ENCODE measurements around the gene SCARB1.

The SCARB1 gene

DNA sequence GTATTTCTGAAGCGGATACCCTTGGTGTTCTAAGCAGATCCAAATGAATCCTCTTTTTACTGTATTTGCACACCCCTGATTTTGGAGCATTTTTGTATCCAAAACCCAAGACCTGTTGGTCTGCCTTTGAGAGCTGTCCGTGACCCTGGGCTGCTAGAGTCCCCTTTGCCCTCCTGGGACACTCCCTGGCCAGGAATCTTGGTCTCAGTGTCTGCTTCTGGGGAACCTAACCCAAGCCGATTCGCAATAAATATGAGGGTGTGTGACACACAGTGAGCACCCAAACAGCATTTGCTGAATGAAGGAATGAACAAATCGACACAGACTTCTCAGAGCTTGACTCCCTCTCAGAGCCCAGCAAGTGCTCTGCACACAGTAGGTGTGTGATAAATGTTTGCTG is 92.9 kb downstream of the SCARB1 start:
- DNase-seq = no peak

DNA sequence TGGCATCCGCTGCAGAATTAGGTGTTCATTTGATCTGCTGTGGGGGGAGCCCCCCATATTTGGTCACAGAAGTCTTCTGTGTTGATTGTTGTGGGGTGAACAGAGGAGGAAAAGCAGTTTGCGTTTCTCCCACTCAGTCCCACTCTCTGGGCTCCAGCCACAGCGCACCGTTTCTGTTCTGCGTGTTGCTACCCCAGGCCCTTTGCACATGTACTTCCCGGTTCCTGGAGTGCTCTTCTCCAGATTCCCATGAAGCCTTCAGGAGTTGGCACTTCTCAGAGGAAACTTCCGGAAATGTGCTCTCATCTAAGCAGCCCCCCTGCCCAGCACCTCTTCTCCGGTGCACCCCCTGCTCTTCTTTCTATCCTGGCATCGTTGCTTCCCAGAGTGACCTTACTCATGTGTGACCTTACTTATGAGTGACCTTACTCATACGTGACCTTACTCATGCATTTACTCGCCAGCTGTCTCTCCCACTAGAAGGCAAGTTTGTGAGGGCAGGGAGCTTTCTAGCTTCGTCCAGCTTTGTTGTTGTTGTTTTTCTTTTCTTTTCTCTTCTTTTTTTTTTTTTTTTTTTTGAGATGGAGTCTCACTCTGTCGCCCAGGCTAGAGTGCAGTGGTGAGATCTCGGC is 93.7 kb downstream of the SCARB1 start:
- DNase-seq = no peak

DNA sequence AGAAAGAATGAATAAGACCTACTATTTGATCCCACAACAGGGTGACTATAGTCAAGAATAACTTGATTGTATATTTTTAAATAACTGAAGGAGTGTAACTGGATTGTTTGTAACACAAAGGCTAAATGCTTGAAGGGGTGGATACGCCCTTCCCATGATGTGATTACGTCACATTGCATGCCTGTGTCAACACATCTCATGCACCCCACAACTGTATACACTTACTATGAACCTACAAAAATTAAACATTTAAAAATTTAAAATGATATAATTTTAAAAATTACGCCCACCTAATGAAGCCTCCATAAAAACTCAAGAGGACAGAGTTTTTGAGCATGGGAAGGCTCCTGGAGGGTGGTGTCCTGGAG is 94.5 kb downstream of the SCARB1 start:
- DNase-seq = no peak

DNA sequence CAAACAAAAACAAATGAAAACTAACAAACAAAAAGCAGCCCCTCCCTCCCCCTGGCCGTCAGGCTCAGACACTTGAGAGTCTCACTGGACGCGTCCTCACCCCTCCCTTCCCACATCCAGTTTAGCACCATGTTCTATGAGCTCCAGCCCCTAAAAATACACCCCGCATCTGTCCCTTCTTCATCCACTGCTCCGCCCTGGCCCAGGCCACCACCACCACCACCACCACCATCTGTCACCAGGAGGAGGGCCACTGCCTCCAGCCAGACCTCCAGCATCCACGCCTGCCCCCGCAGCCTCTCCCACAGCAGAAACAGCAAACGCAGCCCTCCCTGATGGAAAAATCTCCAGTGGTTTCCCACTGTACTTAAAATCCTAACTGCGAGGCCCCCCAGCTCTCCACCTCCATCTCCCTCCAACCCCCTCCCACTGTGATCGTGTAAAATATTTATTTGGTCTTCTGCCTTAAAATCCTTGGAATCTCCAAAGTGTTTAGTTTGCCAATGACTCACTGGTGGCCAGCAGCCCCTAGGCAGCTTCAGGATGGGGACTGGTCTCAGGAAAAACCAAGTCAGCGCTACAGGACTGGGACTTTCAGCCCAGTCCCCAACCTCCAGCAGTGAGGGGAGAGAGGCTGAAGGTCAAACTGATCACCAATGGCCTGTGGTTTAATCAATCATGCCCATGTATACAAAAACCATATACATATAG is 95.1 kb downstream of the SCARB1 start:
- no peak for DNase-seq

DNA sequence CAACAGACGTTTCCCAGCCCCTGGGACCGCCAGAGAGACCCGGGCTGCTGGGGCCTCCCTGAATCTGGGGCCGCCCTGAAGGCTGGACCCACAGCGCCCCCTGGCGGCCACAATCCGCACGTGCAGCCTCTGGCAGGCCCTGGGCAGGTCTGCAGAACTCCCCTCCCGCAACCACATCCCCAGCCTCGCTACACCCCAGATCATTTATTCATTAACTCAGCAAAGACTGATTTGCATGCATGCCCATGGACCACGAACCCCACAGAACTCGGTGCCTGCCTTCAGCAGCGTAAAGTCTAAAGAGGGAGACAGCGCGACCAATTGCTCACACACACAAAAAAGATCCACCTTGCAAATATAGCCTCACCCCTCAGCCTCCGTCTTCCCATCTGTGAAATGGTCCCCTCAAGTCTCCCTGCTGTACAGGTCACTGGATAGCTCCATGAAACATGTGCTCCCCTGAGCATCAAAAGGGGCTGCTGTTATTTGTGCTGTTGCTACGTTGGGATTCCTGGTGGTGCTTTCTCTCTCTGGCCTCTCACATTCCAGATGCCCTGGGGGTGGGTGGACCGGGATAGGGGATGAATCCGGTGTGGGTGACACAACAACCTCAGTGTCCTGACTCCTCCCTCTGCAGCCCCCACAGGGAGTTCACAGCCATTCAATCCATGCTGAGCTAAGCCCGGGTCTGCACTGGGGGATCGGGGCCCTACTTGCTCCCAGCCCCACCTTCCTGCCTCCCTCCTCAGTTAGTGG is 96.4 kb downstream of the SCARB1 start:
- peak; percentile 49 for DNase-seq

DNA sequence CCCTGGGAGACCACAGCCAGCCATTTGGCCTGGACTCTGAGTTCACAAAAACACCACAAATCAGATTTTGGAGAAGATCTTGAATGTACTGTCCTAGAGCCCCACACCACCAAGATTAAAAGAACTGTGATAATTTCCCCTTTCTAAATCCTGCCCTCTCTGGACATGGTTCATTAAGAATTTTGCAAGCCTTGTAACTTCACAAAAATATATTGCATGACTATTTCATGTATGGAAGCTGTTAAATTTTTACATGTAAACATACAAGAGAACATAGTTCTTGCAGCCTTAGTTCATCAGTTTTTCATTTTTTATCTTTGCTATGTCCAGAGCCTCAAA is 97.0 kb downstream of the SCARB1 start:
- no peak for DNase-seq

DNA sequence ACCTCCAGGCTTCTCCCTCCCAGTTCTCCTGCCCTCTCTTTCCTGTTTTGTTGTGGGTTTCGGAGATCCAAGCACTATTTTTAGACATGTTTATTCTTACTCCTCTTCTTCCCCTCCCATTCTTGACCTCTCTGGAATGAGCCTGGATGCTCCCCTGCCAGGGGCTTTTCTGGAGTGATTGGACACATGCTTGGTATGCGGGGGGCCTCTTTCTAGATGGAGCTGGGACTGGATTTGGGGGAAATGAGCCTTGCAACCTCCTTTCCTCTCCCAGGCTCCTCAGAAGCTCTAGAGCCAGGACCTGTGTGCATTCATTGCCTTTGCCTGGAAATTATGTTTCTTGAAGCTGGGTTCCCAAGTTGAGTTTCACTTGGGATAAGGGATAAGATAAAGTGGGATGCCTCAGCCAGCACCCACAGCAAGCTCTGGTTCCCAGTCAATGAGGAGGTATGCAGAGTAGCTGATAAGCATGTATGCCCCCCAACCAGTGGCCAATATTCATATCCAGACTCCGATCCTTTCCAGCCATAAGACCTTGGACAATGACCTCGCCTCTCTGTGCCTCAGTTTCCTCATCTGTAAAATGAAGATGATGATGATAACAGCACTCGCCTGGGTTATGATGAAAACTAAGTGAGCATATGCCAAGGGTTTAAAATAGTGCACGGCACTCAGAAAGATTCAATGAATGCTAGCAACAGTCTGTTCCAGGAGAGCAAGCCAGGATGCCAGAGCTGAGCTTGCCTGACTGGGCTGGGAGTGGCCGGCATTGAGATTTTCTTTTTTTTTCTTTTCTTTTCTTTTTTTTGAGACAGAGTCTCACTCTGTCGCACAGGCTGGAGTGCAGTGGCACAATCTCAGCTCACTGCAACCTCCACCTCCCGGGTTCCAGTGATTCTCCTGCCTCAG is 97.8 kb downstream of the SCARB1 start:
- DNase-seq = no peak

DNA sequence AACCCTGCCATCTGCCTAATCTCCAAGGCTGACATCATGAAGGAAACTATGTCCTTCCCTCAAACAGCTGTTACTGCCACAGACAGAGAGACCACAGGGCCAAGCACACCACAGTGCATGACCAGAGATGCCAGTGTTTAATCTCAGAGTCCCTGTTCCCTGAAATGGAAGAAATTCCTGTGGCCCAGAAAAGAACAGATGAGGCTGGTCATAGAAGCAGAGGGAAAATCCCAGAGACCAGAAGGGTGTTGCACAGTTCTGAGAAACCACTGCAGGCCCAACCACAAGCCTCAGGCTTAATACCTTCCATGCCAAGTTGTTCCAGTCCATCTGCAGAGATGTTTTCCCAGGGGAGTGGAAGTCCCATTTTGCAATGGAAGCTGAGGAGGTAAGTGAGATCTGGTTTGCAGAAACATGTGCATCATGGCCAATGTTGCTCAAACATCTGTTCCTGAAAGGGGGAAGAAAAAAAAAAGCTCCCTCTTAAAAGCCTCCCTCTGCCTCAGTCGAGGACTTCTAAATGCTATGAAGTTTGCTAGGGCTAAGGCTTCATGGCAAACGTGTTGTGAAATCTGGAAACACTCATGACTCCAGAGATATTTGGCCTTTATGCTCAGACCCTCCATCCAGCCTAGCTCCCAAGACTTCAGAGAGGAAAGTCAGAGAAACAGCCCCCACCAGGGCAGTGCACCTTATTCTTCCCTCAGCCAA is 98.6 kb downstream of the SCARB1 start:
- DNase-seq = no peak

DNA sequence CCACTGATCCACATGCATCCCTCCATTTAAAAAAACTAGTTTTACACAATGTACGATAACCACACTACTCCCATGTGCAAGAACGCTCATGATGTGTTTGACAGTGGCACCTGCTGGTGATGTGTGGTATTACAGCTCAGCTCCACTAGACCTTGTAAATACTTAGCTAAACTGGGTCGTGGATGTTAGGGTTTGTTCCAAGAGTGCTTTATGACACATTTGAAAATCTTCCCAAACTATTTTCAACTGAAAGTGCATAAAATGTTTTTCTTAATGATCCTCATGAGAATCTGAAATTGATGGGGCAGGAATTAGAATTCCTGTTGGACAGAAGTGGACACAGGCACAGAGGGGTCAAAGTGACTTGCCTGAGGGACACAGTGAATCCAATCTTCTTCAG is 99.2 kb downstream of the SCARB1 start:
- no peak for DNase-seq

DNA sequence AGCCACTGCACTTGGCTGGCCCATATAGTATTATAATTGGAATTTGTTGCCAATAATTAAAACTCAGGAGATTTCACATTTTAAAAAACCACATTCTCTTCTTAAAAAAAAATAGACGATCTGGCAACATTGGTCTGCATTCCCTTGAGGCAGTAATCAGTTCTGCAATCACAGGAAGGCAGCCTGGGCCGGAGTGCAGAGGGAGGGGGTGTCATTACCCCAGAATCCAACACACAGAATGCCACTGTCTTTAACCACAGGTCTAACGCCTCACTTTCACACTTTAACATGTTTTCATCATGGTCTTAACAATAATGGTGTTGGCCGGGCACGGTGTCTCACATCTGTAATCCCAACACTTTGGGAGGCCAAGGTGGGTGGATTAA is 100.1 kb downstream of the SCARB1 start:
- no peak for DNase-seq

DNA sequence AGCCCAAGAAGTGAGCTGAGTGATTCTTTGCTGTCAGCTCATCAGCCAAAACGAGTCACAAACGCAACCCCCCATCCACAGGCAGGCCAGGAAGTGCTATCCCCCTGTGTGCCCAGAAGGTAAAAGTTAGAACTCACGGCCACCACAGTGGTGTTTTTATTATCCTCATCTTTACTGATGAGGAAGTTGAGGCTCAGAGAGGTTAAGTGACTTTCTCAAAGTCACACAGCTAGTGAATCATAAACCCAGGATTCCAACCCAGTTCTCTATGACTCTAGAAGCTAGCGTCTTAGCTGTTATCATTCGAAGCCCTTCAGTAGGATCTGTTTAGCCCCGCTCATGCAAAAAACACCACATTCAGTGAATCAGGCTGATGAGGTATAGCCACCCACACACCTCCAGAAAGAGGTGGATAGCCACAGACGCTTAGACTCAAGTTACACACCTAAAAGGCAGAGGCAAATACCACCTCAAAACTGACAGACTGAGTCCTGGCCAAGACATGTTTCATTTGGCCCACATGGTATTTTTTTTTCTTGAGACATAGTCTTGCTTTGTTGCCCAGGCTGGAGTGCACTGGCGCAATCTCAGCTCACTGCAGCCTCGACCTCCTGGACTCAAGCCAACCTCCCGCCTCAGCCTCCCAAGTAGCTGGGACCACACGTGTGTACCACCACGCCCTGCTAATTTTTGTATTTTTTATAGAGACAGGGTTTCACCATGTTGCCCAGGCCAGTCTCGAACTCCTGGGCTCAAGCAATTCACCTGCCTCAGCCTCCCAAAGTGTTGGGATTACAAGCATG is 100.7 kb downstream of the SCARB1 start:
- no peak for DNase-seq

DNA sequence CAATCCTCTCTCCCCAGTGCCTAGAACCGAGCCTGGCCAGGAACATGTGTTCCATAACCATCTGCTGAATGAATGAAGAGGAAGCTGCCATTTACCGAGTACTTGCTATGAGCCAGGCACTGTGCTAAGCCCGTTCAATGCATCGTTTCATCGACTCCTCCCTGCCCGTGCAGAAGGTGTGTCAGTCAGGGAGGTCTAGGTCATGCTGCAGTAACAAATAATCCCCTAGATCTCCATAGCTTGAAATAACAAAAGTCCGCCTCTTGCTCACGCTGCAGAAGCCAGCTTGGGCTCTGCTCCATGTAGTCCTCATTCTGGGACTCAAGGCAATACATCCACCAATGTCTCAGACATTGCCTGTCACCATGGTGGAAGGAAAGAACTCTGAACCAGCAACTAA is 101.3 kb downstream of the SCARB1 start:
- no peak for DNase-seq

DNA sequence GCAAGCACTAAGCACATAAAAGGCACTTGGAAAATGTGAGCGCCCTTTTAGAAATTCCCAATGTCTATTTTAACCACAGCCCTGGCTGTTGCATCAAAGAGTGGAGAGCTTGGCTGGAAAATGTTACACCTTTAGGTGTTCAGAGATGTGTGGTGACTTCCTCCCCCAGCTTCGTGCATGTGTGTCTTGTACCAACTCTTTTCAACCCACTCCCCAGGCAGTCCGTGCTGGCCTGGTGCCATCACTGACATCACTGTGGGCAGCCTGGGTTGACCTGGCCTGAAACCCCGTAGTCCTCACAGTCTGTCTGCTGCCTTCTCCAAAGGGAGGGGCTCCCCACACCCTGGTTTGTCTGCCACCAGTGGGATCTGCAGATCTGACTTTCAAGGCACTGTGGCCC is 101.8 kb downstream of the SCARB1 start:
- no peak for DNase-seq

DNA sequence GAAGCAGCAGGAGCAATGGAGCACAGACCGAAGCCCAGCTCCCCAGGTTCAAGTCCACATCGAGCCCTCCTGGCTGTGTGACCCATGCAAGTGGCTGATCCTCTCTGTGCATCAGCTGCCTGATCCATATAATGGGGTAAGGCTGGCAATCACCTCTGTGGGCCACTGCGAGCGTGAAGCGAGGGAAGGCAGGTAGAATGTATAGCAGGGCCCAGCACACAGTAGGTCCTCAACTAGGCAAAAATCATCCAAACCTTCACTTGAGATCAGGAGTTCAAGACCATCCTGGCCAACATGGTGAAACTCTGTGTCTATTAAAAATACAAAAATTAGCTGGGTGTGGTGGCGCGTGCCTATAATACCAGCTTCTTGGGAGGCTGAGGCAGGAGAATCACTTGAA is 102.6 kb downstream of the SCARB1 start:
- DNase-seq = no peak

DNA sequence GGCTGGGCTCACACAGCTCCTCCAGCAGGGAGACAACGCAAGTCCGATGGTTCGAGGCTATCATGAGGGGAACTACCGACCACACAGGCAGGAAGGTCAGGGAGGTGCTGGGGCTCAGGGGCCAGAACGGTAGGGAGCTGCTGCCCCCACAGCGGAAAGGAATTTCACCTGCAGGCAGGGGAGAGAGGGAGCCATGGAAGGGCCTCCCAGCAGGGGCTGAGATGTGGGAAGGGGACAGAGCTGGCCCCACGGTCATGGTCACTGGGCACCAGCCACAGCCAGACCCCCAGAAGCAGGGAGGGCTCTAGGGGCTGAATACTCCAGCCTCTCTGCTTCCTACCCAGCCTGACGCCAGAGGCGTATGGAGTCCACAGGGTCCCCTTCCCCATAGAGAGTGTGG is 103.1 kb downstream of the SCARB1 start:
- DNase-seq = no peak

DNA sequence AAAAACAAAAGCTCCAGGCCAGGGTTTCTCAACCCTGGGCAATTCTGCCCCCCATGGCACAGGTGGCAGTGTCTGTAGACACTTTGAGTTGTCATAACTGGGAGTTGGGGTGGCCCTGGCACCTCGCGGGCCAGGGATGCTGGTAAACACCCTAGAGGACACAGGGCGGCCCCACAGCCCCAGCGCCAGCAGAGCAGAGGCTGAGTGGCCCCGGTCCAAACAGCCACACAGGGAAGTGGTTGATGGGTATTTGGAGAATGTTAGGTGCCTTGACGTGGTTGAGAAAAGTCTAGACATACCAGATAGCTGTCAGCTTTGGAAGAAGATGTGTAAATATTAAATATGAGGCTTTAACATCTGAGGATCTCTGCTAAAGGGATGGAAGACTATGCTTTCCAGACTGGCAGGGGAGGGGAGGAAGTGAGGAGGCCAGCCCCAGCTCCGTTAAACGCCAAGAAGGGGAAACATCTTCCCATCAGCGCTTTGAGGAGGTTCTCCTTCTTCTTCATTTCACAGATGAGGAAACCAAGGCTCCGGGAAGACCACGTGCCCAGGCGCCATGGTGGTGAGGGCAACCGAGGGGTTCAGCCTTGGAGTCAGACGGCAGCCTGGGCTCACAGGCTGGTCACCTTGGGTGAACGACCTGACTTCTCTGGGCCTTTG is 103.7 kb downstream of the SCARB1 start:
- no peak for DNase-seq

DNA sequence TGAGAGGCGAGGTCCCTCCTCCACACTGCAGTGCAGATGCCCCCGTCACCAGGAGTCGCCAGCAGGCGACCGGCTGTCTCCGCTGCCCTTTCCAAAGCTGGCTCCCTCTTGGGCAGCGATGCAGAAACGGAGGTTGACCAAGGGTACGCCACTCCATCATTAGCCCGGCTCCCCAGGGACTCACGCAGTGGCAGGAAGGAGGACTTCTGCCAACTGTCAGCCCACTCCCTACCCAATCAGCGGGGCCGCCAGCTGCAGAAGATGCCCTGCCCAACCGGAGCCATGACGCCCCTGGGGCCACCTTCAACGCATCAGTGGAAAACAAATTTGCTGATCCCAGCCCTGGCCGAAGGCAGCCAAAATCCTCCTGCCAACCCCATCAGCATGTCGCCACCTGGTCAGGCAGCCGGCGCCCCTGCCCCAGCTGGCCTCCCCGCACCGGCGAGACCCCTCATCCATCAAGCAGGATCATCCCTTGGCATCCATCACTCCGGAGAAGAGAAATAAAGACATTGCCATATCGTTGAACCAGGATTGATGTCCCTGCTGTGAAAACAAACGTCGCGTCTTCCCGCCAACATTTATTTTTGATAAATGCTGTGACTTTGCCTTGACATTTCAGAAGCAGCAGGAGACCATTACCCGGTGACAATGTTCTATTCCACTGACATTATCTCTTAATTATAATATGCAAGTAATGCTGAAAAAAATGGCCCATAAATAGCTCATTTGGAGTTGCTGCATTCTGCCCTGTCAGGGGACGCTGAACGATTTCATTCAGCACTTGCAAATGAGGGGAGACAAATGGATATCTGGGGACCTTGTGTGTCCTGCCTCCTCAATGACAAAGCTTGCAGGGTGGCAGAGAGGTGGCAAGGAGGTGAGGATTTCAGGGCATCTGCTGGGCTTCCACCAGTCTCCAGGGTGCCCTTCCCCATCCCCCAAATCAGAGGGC is 105.1 kb downstream of the SCARB1 start:
- DNase-seq = peak; percentile 67

DNA sequence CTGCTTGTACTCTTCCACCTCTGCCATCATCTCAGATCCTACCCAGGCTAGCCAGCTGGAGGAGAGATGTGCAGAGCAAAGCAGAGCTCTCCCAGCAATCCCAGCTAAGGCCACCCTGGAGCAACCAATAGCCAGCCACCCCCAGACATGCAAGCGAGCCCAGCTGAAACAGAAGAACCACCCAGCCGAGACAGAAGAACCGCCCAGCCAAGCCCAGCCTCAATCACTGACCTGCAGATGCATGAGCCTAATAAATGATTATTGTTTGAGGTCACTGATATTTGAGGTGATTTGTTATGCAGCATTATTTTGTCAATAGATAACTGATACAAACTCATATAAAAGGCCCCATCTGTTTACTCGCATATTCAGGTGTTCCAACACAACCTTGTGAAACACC is 106.3 kb downstream of the SCARB1 start:
- no peak for DNase-seq

DNA sequence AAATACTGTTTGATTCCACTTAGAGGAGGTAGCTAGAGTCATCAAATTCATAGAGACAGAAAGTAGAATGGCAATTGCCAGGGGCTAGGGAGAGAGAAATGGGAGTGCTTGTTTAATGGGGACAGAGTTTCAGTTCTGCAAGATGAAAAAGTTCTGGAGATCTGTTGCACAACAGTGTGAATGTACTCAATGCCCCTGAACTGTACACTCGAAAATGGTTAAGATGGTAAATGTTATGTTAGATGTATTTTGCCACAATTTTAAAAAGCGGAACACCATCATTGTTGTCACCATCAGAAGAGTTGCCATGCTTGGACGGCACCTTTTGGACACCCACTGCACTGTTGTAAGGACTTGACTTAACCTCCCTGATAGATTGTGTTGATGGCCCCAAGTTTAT is 106.9 kb downstream of the SCARB1 start:
- DNase-seq = no peak

DNA sequence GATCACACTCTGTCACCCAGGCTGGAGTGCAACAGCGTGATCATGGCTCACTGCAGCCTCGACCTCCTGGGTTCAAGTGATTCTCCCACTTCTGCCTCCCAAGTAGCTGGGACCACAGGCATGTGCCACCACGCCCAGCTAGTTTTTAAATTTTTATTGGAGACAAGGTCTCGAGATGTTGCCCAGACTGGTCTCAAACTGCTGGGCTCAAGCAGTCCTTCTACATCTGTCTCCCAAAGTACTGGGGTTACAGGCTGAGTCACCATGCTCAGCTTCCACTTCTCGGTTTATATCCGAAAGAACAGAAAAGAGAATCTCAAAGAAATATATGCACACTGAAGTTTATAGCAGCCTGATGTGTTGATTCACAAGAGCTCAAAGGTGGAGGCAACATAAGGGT is 107.5 kb downstream of the SCARB1 start:
- no peak for DNase-seq

Data from NCI-H748 treated with DMSO at 0.1 percent for 48 hours (cell line).